Measurements from ENCODE around the gene PITX1.

GRCh38 chr5:134979416-134979815 lies 54.6 kb downstream of the PITX1 start:
- TF ChIP-seq CTCF (conservative IDR thresholded peaks at IDR 0.05) = no peak
- no peak for TF ChIP-seq ZFX (IDR thresholded peaks at IDR 0.05)
